Liver (tissue), 9 donors: Measurements from ENCODE around the gene NAV2. TPM values are rescaled to one million over a fixed set of nuclear protein-coding genes. Genes with fewer than 3 reads are reported as not detected.

Experiments
- DNase-seq: peaks from one replicate; pipeline ENCODE4 v3.0.0-alpha.2; 2017; ENCODE audit warnings: low spot score
- H3K27ac ChIP-seq, 2 donors: one replicate each; pipeline ENCODE4 v1.7.0; 2013; ENCODE audit warnings: inconsistent platforms in 2 of 2, low read length in 2 of 2, control low read depth in 1 of 2, low read depth in 1 of 2, mild to moderate bottlenecking in 1 of 2
- H3K27me3 ChIP-seq, 4 donors: one replicate each; pipeline versions ENCODE4 v1.6.1 to v1.7.0; 2013; ENCODE audit warnings: low read length in 3 of 4, inconsistent platforms in 1 of 4, mild to moderate bottlenecking in 1 of 4, moderate library complexity in 1 of 4; ENCODE audit not compliant: control insufficient read depth in 4 of 4, insufficient read depth in 4 of 4
- H3K36me3 ChIP-seq, 4 donors: one replicate each; pipeline versions ENCODE4 v1.6.1 to v1.7.0; 2013; ENCODE audit warnings: low read length in 3 of 4, mild to moderate bottlenecking in 3 of 4, low read depth in 1 of 4, moderate library complexity in 1 of 4; ENCODE audit not compliant: control insufficient read depth in 4 of 4, insufficient read depth in 3 of 4
- H3K4me1 ChIP-seq, 4 donors: one replicate each; pipeline versions ENCODE4 v1.6.1 to v1.7.0; 2013; ENCODE audit warnings: low read length in 3 of 4, mild to moderate bottlenecking in 3 of 4, moderate library complexity in 1 of 4; ENCODE audit not compliant: control insufficient read depth in 4 of 4, insufficient read depth in 4 of 4
- H3K4me3 ChIP-seq, 3 donors: one replicate each; pipeline versions ENCODE4 v1.6.1 to v1.7.0; 2013; ENCODE audit warnings: low read length in 3 of 3, control low read depth in 1 of 3, low read depth in 1 of 3, mild to moderate bottlenecking in 1 of 3
- H3K9ac ChIP-seq, 2 donors: one replicate each; pipeline ENCODE4 v1.7.0; 2013; ENCODE audit warnings: low read length in 2 of 2, mild to moderate bottlenecking in 2 of 2, moderate library complexity in 2 of 2, control low read depth in 1 of 2, low read depth in 1 of 2
- H3K9me3 ChIP-seq, 4 donors: one replicate each; pipeline versions ENCODE4 v1.6.1 to v1.7.0; 2013; ENCODE audit warnings: low read length in 3 of 4; ENCODE audit not compliant: control insufficient read depth in 4 of 4
- ATF3 ChIP-seq: IDR thresholded peaks from 2 replicates; pipeline ENCODE4 v1.6.1; 2016; ENCODE audit warnings: antibody characterized with exemption
- CTCF ChIP-seq: fragments of 150-350 bp; IDR thresholded peaks from 2 replicates; pipeline ENCODE4 v1.5.1; 2017; ENCODE audit warnings: improper control_type of control experiment, low read depth, low read length; ENCODE audit not compliant: missing input control
- EGR1 ChIP-seq, 2 donors: IDR thresholded peaks; 2 replicates each; pipeline ENCODE4 v1.6.1; 2016 to 2018; ENCODE audit warnings: antibody characterized with exemption in 2 of 2, low read depth in 2 of 2
- FOXA1 ChIP-seq: IDR thresholded peaks from 2 replicates; pipeline ENCODE4 v1.6.1; 2016; ENCODE audit warnings: antibody characterized with exemption
- FOXA2 ChIP-seq: IDR thresholded peaks from 2 replicates; pipeline ENCODE4 v1.6.1; 2016; ENCODE audit warnings: antibody characterized with exemption
- GABPA ChIP-seq, 2 donors: IDR thresholded peaks in 1 of 2; conservative IDR thresholded peaks in 1 of 2; 2 replicates each; pipeline ENCODE4 v1.6.1; 2016; ENCODE audit warnings: antibody characterized with exemption in 2 of 2, mild to moderate bottlenecking in 1 of 2, moderate library complexity in 1 of 2
- HNF4A ChIP-seq, 2 donors: conservative IDR thresholded peaks; 2 replicates each; pipeline ENCODE4 v1.6.1; 2016; ENCODE audit warnings: antibody characterized with exemption in 2 of 2, mild to moderate bottlenecking in 2 of 2
- HNF4G ChIP-seq: IDR thresholded peaks from 2 replicates; pipeline ENCODE4 v1.6.1; 2016; ENCODE audit warnings: antibody characterized with exemption
- JUND ChIP-seq, 2 donors: IDR thresholded peaks; 2 replicates each; pipeline ENCODE4 v1.6.1; 2016; ENCODE audit warnings: antibody characterized with exemption in 2 of 2
- MAX ChIP-seq: IDR thresholded peaks from 2 replicates; pipeline ENCODE4 v1.6.1; 2016; ENCODE audit warnings: antibody characterized with exemption
- NR2F2 ChIP-seq: IDR thresholded peaks from 2 replicates; pipeline ENCODE4 v1.6.1; 2016; ENCODE audit warnings: antibody characterized with exemption
- RAD21 ChIP-seq, 2 donors: IDR thresholded peaks; 2 replicates each; pipeline ENCODE4 v1.6.1; 2016; ENCODE audit warnings: antibody characterized with exemption in 2 of 2, mild to moderate bottlenecking in 2 of 2
- REST ChIP-seq: IDR thresholded peaks from 2 replicates; pipeline ENCODE4 v1.6.1; 2016; ENCODE audit warnings: antibody characterized with exemption, mild to moderate bottlenecking
- RXRA ChIP-seq, 2 donors: IDR thresholded peaks; 2 replicates each; pipeline ENCODE4 v1.6.1; 2017 to 2018; ENCODE audit warnings: antibody characterized with exemption in 2 of 2, mild to moderate bottlenecking in 1 of 2
- SP1 ChIP-seq: IDR thresholded peaks from 2 replicates; pipeline ENCODE4 v1.6.1; 2018; ENCODE audit warnings: antibody characterized with exemption, mild to moderate bottlenecking
- TAF1 ChIP-seq: conservative IDR thresholded peaks from 2 replicates; pipeline ENCODE4 v1.6.1; 2016; ENCODE audit warnings: antibody characterized with exemption, mild to moderate bottlenecking
- YY1 ChIP-seq: IDR thresholded peaks from 2 replicates; pipeline ENCODE4 v1.6.1; 2016; ENCODE audit warnings: antibody characterized with exemption, mild to moderate bottlenecking
- ZBTB33 ChIP-seq: IDR thresholded peaks from 2 replicates; pipeline ENCODE4 v1.6.1; 2016; ENCODE audit warnings: antibody characterized with exemption
- WGBS: extraction: QIAGEN DNeasy Blood & Tissue Kit; methylation state at CpG from one replicate; pipeline ENCODE4 v1.1.7; 2013; 5-methylcytosine and 5-hydroxymethylcytosine counted together
- polyA plus RNA-seq, 2 donors: library from polyadenylated mRNA; stranded (reverse) in 1 of 2; unstranded in 1 of 2; fragments of 200-250 nt in 1 of 2; fragments of >200 nt in 1 of 2; fragmentation: Nextera tagmentation in 1 of 2; extraction: Ambion mirVana in 1 of 2; gene quantifications; one replicate each; pipeline versions ENCODE4 v1.2.1 to v1.2.3, GENCODE V29; 2013 to 2015
- total RNA-seq, 2 donors: library from RNA; depleted of rRNA; stranded (reverse); fragments of >200 nt; gene quantifications; one replicate each; pipeline ENCODE4 v1.2.3, GENCODE V29; 2014
- donor health status: healthy.
- donor health status: healthy.
- donor health status: healthy.
- donor health status: healthy.
- donor health status: healthy.

NAV2 gene
- total and polyA plus RNA-seq, 4 donors: 6.3 to 20.5 (median 11.6) TPM

GRCh38 chr11:19933801-19934488 lies 221.3 kb downstream of the NAV2 start:
- Histone ChIP-seq H3K36me3 (peaks cover 0 to 5% (median 4%) of the 10 kb centered on the region in 4 donors), H3K4me1 (peaks cover 0 to 10% (median 3%) of the 10 kb centered on the region in 4 donors), H3K4me3 (no peak overlapping the region), H3K27ac (no peak overlapping the region), H3K27me3 (no peaks in the 10 kb centered on the region), H3K9me3 (no peaks in the 10 kb centered on the region), H3K9ac (no peak overlapping the region)
- TF ChIP-seq TAF1 (no peak), FOXA1 (no peak), ATF3 (no peak), EGR1 (IDR thresholded peaks at IDR 0.05; ENCODE audit: low read depth in 2 of 2) (no peak), HNF4A (conservative IDR thresholded peaks at IDR 0.05) (no peak), ZBTB33 (no peak), REST (no peak), YY1 (no peak), MAX (no peak), CTCF (no peak), FOXA2 (no peak), NR2F2 (no peak), JUND (IDR thresholded peaks at IDR 0.05) (no peak), GABPA (IDR thresholded peaks at IDR 0.05 in 1 of 2, conservative IDR thresholded peaks at IDR 0.05 in 1 of 2) (no peak), HNF4G (no peak), SP1 (no peak), RXRA (IDR thresholded peaks at IDR 0.05) (no peak), RAD21 (IDR thresholded peaks at IDR 0.05) (no peak)
- 93% methylated on average over 12 of the region's 12 CpGs for WGBS
- DNase-seq: no peak
